ENCODE measurements around the gene PPP4R2.

The PPP4R2 gene

DNA sequence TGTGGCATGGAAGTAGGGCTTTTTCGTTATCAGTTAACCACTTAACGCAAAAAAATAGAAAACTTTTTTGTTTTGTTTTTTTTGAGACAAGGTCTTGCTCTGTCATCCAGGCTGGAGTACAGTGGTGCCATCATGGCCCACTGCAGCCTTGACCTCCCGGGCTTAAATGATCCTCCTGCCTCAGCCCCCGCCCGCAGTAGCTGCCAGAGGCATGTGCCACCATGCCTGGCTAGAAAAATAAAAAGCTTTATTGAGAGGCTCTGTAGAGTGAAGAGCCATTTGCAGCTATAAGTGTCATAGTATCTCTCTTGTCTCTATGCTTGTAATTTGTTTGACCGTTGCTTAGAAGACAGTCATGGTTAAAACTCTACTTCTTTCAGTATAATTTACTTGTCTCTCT lies 13.5 kb downstream of the PPP4R2 start:
- peaks cover 22% of the 10 kb centered on the region for H3K36me3 ChIP-seq (ENCODE audit: low read length)
- no peak overlapping the region for H3K9ac ChIP-seq (ENCODE audit: low read length)
- H3K27ac ChIP-seq (ENCODE audit: low read depth, low read length), result no peak overlapping the region
- no peak overlapping the region for H3K4me3 ChIP-seq (ENCODE audit: insufficient read depth, low read length, poor library complexity, severe bottlenecking)
- H3F3A ChIP-seq (ENCODE audit: insufficient read depth), result peaks cover 5% of the 10 kb centered on the region; the same call in 1 of the 2 replicates
- H3K9me2 ChIP-seq (replicated peaks; ENCODE audit: insufficient read depth, low read length), result no peaks in the 10 kb centered on the region
- H3K4me2 ChIP-seq (ENCODE audit: low read depth, low read length, poor library complexity, severe bottlenecking), result no peak overlapping the region
- no peaks in the 10 kb centered on the region for H3K27me3 ChIP-seq (ENCODE audit: low read length)
- H3K9me3 ChIP-seq (ENCODE audit: insufficient read depth, low read length), result no peaks in the 10 kb centered on the region
- peaks cover 84% of the 10 kb centered on the region for H4K20me1 ChIP-seq (ENCODE audit: low read depth, low read length)
- H2AFZ ChIP-seq (ENCODE audit: low read depth, low read length, severe bottlenecking), result no peak overlapping the region
- TF ChIP-seq EZH2phosphoT487 (conservative IDR thresholded peaks at IDR 0.05; ENCODE audit: low read length), result no peak
- TF ChIP-seq, protein P1, sequence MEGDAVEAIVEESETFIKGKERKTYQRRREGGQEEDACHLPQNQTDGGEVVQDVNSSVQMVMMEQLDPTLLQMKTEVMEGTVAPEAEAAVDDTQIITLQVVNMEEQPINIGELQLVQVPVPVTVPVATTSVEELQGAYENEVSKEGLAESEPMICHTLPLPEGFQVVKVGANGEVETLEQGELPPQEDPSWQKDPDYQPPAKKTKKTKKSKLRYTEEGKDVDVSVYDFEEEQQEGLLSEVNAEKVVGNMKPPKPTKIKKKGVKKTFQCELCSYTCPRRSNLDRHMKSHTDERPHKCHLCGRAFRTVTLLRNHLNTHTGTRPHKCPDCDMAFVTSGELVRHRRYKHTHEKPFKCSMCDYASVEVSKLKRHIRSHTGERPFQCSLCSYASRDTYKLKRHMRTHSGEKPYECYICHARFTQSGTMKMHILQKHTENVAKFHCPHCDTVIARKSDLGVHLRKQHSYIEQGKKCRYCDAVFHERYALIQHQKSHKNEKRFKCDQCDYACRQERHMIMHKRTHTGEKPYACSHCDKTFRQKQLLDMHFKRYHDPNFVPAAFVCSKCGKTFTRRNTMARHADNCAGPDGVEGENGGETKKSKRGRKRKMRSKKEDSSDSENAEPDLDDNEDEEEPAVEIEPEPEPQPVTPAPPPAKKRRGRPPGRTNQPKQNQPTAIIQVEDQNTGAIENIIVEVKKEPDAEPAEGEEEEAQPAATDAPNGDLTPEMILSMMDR (IDR thresholded peaks at IDR 0.05; ENCODE audit: insufficient read depth, low read length, poor library complexity, severe bottlenecking), result no peak
- peaks cover 100% of the 10 kb centered on the region for H3K79me2 ChIP-seq (ENCODE audit: insufficient read depth, low read length)

GRCh38 chr3:73018298-73018697 lies 21.7 kb downstream of the PPP4R2 start:
- H3K79me2 ChIP-seq (ENCODE audit: insufficient read depth, low read length), result peaks cover 100% of the 10 kb centered on the region
- no peak overlapping the region for H3K9ac ChIP-seq (ENCODE audit: low read length)
- no peak overlapping the region for H3K4me3 ChIP-seq (ENCODE audit: insufficient read depth, low read length, poor library complexity, severe bottlenecking)
- H3K9me2 ChIP-seq (replicated peaks; ENCODE audit: insufficient read depth, low read length), result no peaks in the 10 kb centered on the region
- H3F3A ChIP-seq (ENCODE audit: insufficient read depth), result no peaks in the 10 kb centered on the region; the same call in 1 of the 2 replicates
- H2AFZ ChIP-seq (ENCODE audit: low read depth, low read length, severe bottlenecking), result no peak overlapping the region
- H3K9me3 ChIP-seq (ENCODE audit: insufficient read depth, low read length), result no peaks in the 10 kb centered on the region
- peaks cover 70% of the 10 kb centered on the region for H4K20me1 ChIP-seq (ENCODE audit: low read depth, low read length)
- no peaks in the 10 kb centered on the region for H3K27me3 ChIP-seq (ENCODE audit: low read length)
- no peak overlapping the region for H3K4me2 ChIP-seq (ENCODE audit: low read depth, low read length, poor library complexity, severe bottlenecking)
- H3K36me3 ChIP-seq (ENCODE audit: low read length), result peaks cover 15% of the 10 kb centered on the region; the same call in 1 of the 2 replicates
- no peak overlapping the region for H3K27ac ChIP-seq (ENCODE audit: low read depth, low read length)
- TF ChIP-seq EZH2phosphoT487 (conservative IDR thresholded peaks at IDR 0.05; ENCODE audit: low read length), result no peak
- TF ChIP-seq, protein P1 (IDR thresholded peaks at IDR 0.05; ENCODE audit: insufficient read depth, low read length, poor library complexity, severe bottlenecking), result no peak

DNA sequence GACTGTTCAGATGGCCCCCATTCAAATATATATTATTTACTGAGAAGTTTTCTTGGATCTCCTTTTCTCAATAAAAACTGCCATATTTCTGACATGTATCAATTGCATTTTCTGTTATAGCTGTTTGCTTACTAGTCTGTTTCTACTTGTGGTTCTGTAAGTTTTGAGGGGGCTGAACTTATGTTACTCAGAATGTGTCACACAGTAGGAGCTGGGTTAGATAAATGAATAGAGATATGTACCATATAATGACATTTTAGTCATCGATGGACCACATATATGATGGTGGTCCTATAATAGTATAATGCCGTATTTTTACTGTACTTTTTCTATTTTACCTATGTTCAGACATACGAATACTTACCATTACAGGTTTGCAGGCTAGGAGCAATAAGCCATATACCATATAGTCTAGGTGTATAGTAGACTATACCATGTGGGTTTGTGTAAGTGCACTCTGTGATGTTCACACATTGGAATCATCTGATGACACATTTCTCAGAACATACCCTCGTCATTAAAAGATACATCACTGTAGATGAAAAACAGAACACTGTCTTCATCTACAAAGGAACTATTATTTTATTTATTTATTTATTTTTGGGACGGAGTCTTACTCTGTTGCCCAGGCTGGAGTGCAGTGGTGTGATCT lies 22.3 kb downstream of the PPP4R2 start:
- Histone ChIP-seq H3K9me2 (replicated peaks; ENCODE audit: insufficient read depth, low read length) (no peaks in the 10 kb centered on the region), H3K27ac (ENCODE audit: low read depth, low read length) (no peak overlapping the region), H2AFZ (ENCODE audit: low read depth, low read length, severe bottlenecking) (no peak overlapping the region), H3K4me3 (ENCODE audit: insufficient read depth, low read length, poor library complexity, severe bottlenecking) (no peak overlapping the region), H3K9me3 (ENCODE audit: insufficient read depth, low read length) (no peaks in the 10 kb centered on the region), H3K9ac (ENCODE audit: low read length) (no peak overlapping the region), H3K27me3 (ENCODE audit: low read length) (no peaks in the 10 kb centered on the region), H3K4me2 (ENCODE audit: low read depth, low read length, poor library complexity, severe bottlenecking) (no peak overlapping the region), H3F3A (ENCODE audit: insufficient read depth) (no peaks in the 10 kb centered on the region; the same call in 1 of the 2 replicates), H4K20me1 (ENCODE audit: low read depth, low read length) (peaks cover 70% of the 10 kb centered on the region), H3K79me2 (ENCODE audit: insufficient read depth, low read length) (peaks cover 100% of the 10 kb centered on the region), H3K36me3 (ENCODE audit: low read length) (peaks cover 14% of the 10 kb centered on the region; the same call in 1 of the 2 replicates)
- no peak for TF ChIP-seq EZH2phosphoT487 (conservative IDR thresholded peaks at IDR 0.05; ENCODE audit: low read length)
- TF ChIP-seq, protein P1 (IDR thresholded peaks at IDR 0.05; ENCODE audit: insufficient read depth, low read length, poor library complexity, severe bottlenecking), result no peak
